CD4-positive, alpha-beta T cell (primary cell): ENCODE results near the gene CLDN20. TPM values are rescaled to one million over a fixed set of nuclear protein-coding genes. Genes with fewer than 3 reads are reported as not detected.
"Not testable (repeated sequence)": the region's sequence is repeated elsewhere in the genome, so short reads cannot be mapped to it uniquely, and the experiment has no call there.

Source experiments
- ATAC-seq: fragments of 200-7000 bp; cut with Tn5 transposase; one replicate; pipeline ENCODE4 v1.10.0; 2022; ENCODE audit warnings: mild to moderate bottlenecking; ENCODE audit not compliant: poor library complexity
- CTCF ChIA-PET: fragments of 350-600 bp; sonication (Branson Sonifier 250); formaldehyde crosslinking; loops from one replicate; lab custom pipeline; 2021; ENCODE audit warnings: antibody characterized with exemption, inconsistent platforms; lab: Charles Lee
- POLR2A ChIA-PET: fragments of 350-600 bp; sonication (Branson Sonifier 250); formaldehyde crosslinking; loops from one replicate; lab custom pipeline; 2021; ENCODE audit warnings: antibody characterized with exemption, inconsistent platforms; lab: Charles Lee
- DNase-seq, 14 experiments: peaks; one replicate each; pipeline ENCODE4 v3.0.0-alpha.2; 2013 to 2020; ENCODE audit warnings: mixed read lengths in 2 of 14
- H3K27ac ChIP-seq, 2 donors: one replicate each; pipeline versions ENCODE4 v1.5.1 to v1.7.0; 2013; ENCODE audit warnings: low read length in 2 of 2, low read depth in 1 of 2, mild to moderate bottlenecking in 1 of 2
- H3K27me3 ChIP-seq, 2 experiments: 1 replicate in 1 of 2; 2 replicates in 1 of 2; pipeline versions ENCODE4 v1.6.1 to v1.7.0; 2013; ENCODE audit warnings: low read length in 2 of 2, control low read depth in 1 of 2, mild to moderate bottlenecking in 1 of 2, moderate library complexity in 1 of 2; ENCODE audit not compliant: insufficient read depth in 2 of 2, control insufficient read depth in 1 of 2
- H3K36me3 ChIP-seq: one replicate; pipeline ENCODE4 v1.6.1; 2013; ENCODE audit warnings: low read length, control low read depth; ENCODE audit not compliant: insufficient read depth
- H3K4me1 ChIP-seq: one replicate; pipeline ENCODE4 v1.6.1; 2013; ENCODE audit warnings: low read length, control low read depth; ENCODE audit not compliant: insufficient read depth
- H3K4me3 ChIP-seq: one replicate; pipeline ENCODE4 v1.5.1; 2013; ENCODE audit warnings: mild to moderate bottlenecking, low read length, moderate library complexity
- H3K9me3 ChIP-seq, 2 experiments: 1 replicate in 1 of 2; 2 replicates in 1 of 2; pipeline versions ENCODE4 v1.6.1 to v1.7.0; 2013; ENCODE audit warnings: low read length in 2 of 2, mild to moderate bottlenecking in 2 of 2, control low read depth in 1 of 2, moderate library complexity in 1 of 2; ENCODE audit not compliant: control insufficient read depth in 1 of 2, insufficient read depth in 1 of 2
- H3K27ac Mint-ChIP-seq: one replicate; pipeline ENCODE4 v1.8.0; 2020; ENCODE audit warnings: mixed read lengths
- H3K27me3 Mint-ChIP-seq: one replicate; pipeline ENCODE4 v1.8.0; 2021; ENCODE audit warnings: mixed read lengths
- H3K36me3 Mint-ChIP-seq: one replicate; pipeline ENCODE4 v1.8.0; 2021; ENCODE audit warnings: low read depth, mixed read lengths
- H3K4me1 Mint-ChIP-seq: one replicate; pipeline ENCODE4 v1.8.0; 2021; ENCODE audit warnings: low read depth, mixed read lengths
- H3K4me3 Mint-ChIP-seq: one replicate; pipeline ENCODE4 v1.8.0; 2020; ENCODE audit warnings: mild to moderate bottlenecking, mixed read lengths
- H3K9me3 Mint-ChIP-seq: one replicate; pipeline ENCODE4 v1.8.0; 2020; ENCODE audit warnings: mixed read lengths
- CTCF ChIP-seq: fragments of 200-600 bp; IDR thresholded peaks from one replicate; pipeline ENCODE4 v1.8.0; 2022; ENCODE audit warnings: antibody characterized with exemption, mild to moderate bottlenecking
- intact Hi-C, 2 experiments: fragments of 100-400 bp; cut with DNase I in 1 of 2; cut with micrococcal nuclease in 1 of 2; formaldehyde crosslinking; loops; one replicate each; pipeline versions ENCODE4 v1.15.1 to v1.9.0; 2023 to 2025; cut with DNase I, micrococcal nuclease
- total RNA-seq, 174 experiments: library from RNA in 2 of 174; stranded (reverse) in 2 of 174; gene quantifications; one replicate each; pipeline ENCODE4 v1.2.3 and lab custom pipeline; 2021 to 2026

The CLDN20 gene
- total RNA-seq, 2 experiments from 2014 or later, result not detected

DNA sequence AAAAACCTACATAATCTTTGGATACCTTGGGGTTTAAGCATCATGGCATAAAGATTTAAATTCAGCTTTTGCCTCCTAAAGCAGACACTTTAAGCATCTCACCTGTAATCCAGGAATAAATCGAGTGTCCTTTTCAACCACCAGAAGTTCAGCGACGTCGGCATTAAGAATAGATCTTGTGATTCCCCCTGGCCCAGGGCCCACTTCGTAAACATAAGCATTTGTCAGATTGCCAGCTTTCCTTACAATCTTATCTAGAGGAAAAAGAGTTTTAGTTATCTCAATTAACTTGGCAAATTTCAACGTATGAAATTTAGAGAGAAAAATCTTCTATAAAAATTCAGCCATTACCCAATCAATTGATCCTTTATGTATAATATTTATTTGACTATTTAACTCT lies 47.3 kb downstream of the CLDN20 start:
- no peak for TF ChIP-seq CTCF
- POLR2A ChIA-PET, result interaction anchor here (0.6 kb wide), 1 partner anchor 15 kb away, joined by 3 read pairs; no protein-coding TSS in a partner anchor
- no peaks in the 10 kb centered on the region for H3K27me3 ChIP-seq
- no peak overlapping the region for H3K4me3 ChIP-seq
- peaks cover 2% of the 10 kb centered on the region for H3K4me1 ChIP-seq
- H3K27ac Mint-ChIP-seq, result no peak overlapping the region
- CTCF ChIA-PET, result interaction anchor here (0.6 kb wide), 1 partner anchor 138 kb away, joined by 4 read pairs; no protein-coding TSS in a partner anchor
- no peak overlapping the region for H3K27ac ChIP-seq
- no peaks in the 10 kb centered on the region for H3K9me3 Mint-ChIP-seq
- H3K36me3 Mint-ChIP-seq, result peaks cover 50% of the 10 kb centered on the region
- intact Hi-C loops, result loop anchor here (5.0 to 10.0 kb wide), 6 partner anchors 136 to 1711 kb away; partner anchors contain the start of gene ARID1B (in 2 of the 2)
- H3K9me3 ChIP-seq, result no peaks in the 10 kb centered on the region
- peaks cover 46% of the 10 kb centered on the region for H3K36me3 ChIP-seq
- H3K27me3 Mint-ChIP-seq, result no peaks in the 10 kb centered on the region
- no peak for DNase-seq
- no peak for ATAC-seq
- H3K4me1 Mint-ChIP-seq, result peaks cover 69% of the 10 kb centered on the region
- H3K4me3 Mint-ChIP-seq, result peak overlapping the region; percentile 15

DNA sequence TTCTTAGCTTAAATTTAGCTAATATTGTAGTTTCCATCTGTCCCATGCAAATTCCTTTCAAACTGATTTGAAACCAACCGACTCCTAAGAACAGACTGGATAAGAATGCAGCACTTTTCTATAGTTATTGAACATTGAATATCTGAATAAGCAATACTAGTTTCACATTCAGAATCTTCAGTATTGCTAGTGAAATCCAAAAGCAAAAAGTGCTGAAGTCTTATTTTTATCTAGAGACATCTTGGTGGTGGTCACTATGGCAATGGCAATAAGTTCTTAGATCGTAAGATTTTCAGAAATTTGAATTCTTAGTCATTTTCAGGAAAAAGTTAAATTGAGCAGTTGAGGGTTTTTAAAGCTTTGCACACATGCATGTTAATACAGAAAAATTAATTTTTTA lies 47.8 kb downstream of the CLDN20 start:
- no peaks in the 10 kb centered on the region for H3K27me3 Mint-ChIP-seq
- no peaks in the 10 kb centered on the region for H3K9me3 ChIP-seq
- intact Hi-C loops, result loop anchor here (5.0 to 10.0 kb wide), 6 partner anchors 137 to 1711 kb away; partner anchors contain the start of gene ARID1B (in 2 of the 2)
- ChIA-PET CTCF (interaction anchor here (0.6 kb wide), 1 partner anchor 139 kb away, joined by 4 read pairs; no protein-coding TSS in a partner anchor), POLR2A (no interaction called here)
- H3K27ac Mint-ChIP-seq, result peak overlapping the region; percentile 91
- H3K36me3 Mint-ChIP-seq, result peaks cover 45% of the 10 kb centered on the region
- no peaks in the 10 kb centered on the region for H3K27me3 ChIP-seq
- H3K4me1 ChIP-seq, result peaks cover 2% of the 10 kb centered on the region
- DNase-seq, result no peak
- no peak overlapping the region for H3K4me3 ChIP-seq
- no peak for TF ChIP-seq CTCF
- H3K27ac ChIP-seq, result no peak overlapping the region
- peaks cover 42% of the 10 kb centered on the region for H3K36me3 ChIP-seq
- no peak overlapping the region for H3K4me3 Mint-ChIP-seq
- no peak for ATAC-seq
- H3K4me1 Mint-ChIP-seq, result peaks cover 64% of the 10 kb centered on the region
- no peaks in the 10 kb centered on the region for H3K9me3 Mint-ChIP-seq

DNA sequence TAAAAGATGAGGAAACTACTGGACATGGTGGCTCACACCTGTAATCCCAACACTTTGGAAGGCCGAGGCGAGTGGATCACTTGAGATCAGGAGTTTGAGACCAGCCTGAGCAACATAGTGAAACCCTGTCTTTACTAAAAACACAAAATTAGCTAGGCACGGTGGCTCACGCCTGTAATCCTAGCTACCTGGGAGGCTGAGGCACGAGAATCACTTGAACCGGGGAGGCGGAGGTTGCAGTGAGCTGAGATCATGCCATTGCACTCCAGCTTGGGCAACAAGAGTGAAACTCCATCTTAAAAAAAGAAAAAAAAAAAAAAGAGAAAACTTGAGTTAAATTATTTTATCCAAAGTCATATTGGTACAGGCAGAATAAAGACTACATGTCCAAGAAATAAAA lies 49.1 kb downstream of the CLDN20 start:
- H3K27ac ChIP-seq, DNase-seq, H3K9me3 ChIP-seq, H3K4me3 ChIP-seq, CTCF ChIA-PET, H3K9me3 Mint-ChIP-seq, H3K4me1 ChIP-seq, H3K27me3 Mint-ChIP-seq, ATAC-seq, H3K27me3 ChIP-seq: not testable (repeated sequence)
- peaks cover 56% of the 10 kb centered on the region for H3K4me1 Mint-ChIP-seq
- peaks cover 30% of the 10 kb centered on the region for H3K36me3 ChIP-seq
- POLR2A ChIA-PET, result interaction anchor here (1.4 to 3.5 kb wide), 3 partner anchors 8 to 26 kb away, joined by 3 to 18 read pairs (median 9); no protein-coding TSS in a partner anchor
- peak overlapping the region; percentile 97 for H3K4me3 Mint-ChIP-seq
- peaks cover 31% of the 10 kb centered on the region for H3K36me3 Mint-ChIP-seq
- intact Hi-C loops, result loop anchor here (5.0 to 10.0 kb wide), 6 partner anchors 138 to 1709 kb away; partner anchors contain the start of gene ARID1B (in 2 of the 2)
- H3K27ac Mint-ChIP-seq, result peak overlapping the region; percentile 91
